ENCODE measurements around the gene TMEM205. TPM values are rescaled to one million over a fixed set of nuclear protein-coding genes. Genes with fewer than 3 reads are reported as not detected.
"Not testable (repeated sequence)": the region's sequence is repeated elsewhere in the genome, so short reads cannot be mapped to it uniquely, and the experiment has no call there.

TMEM205 gene
- polyA plus RNA-seq = 10 to 100 TPM; 61.4 to 97.8 (median 69.7) TPM

- H3K27ac ChIP-seq (ENCODE audit: low read depth, low read length) = no peak within 1 kb of the TSS
- 0 to 1% (median 0%) methylated on average over 49 to 50 of the region's 50 CpGs for WGBS, 3 donors
Observed at GRCh38 chr19:11346104-11346940, at the start of gene TMEM205, which contains the start of gene CCDC159. Gene TMEM205, minus strand, starts transcription at chr19:11346268. Its CDS starts 649 bp downstream, at chr19:11345619. Gene CCDC159, plus strand, starts transcription at chr19:11346519. Its CDS starts 88 bp downstream, at chr19:11346607.

DNA sequence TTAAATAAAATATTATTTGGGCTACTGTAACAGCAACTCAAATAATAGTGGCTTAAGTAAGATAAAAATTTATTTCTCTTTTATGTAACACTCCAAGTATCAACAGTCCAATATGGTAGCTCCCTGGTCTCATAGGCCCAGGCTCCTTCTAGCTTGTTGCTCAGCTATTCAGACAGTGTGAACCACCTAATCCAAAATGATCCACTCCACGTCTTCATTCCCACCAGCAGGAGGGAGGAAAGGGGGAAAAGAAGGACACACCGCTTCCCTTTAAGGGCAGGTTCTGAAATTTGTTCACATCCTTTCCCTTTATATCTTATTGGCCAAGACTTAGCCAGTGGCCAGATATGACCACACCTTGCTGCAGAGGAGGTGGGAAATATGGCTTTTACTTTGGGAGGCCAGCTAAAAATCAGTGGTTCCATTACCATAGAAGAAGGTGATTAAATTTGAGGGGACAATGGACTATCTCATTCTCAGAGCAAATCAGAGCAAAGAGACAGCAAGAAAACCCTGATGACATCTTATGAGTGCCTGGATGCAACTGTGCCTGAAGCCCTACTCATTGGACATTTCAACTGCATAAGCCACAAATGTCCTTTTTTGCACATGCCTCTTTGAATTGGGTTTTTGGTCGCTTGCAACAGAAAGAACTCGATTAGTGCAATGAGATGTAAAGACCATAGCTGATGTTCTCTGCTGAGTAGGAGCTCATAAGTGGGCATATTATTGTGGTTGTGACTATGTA, 45.0 kb upstream of the TMEM205 start:
- no peak overlapping the region for H3K27ac ChIP-seq (ENCODE audit: low read depth, low read length)
- 74 to 86% (median 79%) methylated on average over 4 of the region's 4 CpGs for WGBS, 3 donors

GRCh38 chr19:11390359-11390758, 44.3 kb upstream of the TMEM205 start:
- WGBS, 3 donors = 93 to 96% (median 93%) methylated on average over 2 of the region's 2 CpGs
- no peak overlapping the region for H3K27ac ChIP-seq (ENCODE audit: low read depth, low read length)

GRCh38 chr19:11387162-11388034, 41.3 kb upstream of the TMEM205 start:
- no peak overlapping the region for H3K27ac ChIP-seq (ENCODE audit: low read depth, low read length)
- 66 to 70% (median 70%) methylated on average over 19 of the region's 19 CpGs for WGBS, 3 donors

DNA sequence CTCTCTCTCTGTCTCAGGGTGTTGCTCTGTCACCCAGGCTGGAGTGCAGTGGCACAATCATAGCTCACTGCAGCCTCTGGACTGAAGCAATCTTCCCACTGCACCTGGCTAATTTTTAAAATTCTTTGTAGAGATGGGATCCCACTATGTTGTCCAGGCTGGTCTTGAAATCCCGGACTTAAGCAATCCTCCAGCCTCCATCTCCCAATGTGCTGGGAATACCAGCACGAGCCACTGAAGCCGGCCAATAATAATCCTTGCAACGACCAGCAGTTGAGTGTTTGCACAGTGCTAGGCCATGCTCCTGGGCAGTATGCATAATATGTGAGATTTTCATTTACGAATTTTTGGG, 38.7 kb upstream of the TMEM205 start:
- no peak overlapping the region for H3K27ac ChIP-seq (ENCODE audit: low read depth, low read length)
- WGBS, 3 donors = 76 to 89% (median 83%) methylated on average over 5 of the region's 5 CpGs

DNA sequence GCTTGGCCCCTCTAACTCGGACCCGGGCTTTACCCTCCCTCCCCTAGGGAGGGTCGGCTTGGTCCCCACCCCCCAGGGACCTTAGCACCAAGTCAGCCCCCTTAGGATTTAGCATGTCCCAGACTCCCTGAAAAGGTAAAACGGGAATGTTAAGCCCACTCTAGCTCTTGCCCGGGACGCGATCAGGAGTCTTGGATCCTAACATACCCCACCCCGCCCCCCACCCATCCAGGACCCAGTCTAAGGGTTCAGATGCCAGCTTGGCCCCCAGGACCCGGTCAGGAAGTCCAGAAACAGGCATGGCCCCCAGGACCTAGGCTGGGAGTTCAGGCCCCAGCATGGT, 37.6 kb upstream of the TMEM205 start:
- WGBS, 3 donors = 0 to 4% (median 3%) methylated on average over 9 of the region's 9 CpGs
- no peak overlapping the region for H3K27ac ChIP-seq (ENCODE audit: low read depth, low read length)

DNA sequence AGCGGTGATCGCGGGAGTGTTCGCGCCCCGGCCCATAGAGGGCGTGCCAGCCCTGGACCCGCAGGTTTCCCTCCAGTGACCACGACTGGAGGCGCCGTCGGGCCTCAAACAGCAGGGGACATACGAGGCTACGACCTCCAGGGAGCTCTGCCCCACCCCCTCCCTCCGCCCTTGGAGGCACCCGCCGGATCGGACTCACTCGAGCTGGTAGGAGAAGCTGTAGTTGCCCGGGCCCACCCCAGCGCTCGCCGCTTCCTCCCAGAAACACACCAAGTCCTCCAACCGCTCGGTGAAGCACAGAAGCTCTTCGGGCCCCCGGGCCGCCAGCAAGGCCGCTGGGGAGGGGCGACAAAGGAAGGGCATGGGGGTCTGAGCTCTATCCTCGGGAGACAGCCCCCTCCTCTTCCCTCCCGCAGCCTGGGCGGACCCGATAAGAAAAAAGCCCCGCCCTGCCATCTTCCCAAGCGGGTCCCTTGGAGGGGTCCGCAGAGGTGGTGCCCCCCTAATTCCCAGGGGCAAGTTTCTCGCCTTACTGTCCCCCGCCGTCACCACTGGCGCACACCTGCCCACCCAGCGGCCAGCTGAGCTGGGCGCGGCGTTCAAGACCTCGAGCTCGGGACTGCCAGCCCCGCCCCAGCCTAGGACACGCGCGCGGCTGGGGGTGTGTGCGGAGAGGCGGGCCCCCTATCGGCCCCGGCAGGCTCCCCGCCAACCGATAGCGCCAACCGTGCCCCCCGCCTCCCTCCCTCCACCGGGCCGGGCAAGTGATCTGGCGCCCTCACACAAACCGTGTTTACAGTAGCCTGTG, 37.0 kb upstream of the TMEM205 start:
- WGBS, 3 donors = 0 to 1% (median 1%) methylated on average over 53 to 65 of the region's 65 CpGs
- no peak overlapping the region for H3K27ac ChIP-seq (ENCODE audit: low read depth, low read length)

DNA sequence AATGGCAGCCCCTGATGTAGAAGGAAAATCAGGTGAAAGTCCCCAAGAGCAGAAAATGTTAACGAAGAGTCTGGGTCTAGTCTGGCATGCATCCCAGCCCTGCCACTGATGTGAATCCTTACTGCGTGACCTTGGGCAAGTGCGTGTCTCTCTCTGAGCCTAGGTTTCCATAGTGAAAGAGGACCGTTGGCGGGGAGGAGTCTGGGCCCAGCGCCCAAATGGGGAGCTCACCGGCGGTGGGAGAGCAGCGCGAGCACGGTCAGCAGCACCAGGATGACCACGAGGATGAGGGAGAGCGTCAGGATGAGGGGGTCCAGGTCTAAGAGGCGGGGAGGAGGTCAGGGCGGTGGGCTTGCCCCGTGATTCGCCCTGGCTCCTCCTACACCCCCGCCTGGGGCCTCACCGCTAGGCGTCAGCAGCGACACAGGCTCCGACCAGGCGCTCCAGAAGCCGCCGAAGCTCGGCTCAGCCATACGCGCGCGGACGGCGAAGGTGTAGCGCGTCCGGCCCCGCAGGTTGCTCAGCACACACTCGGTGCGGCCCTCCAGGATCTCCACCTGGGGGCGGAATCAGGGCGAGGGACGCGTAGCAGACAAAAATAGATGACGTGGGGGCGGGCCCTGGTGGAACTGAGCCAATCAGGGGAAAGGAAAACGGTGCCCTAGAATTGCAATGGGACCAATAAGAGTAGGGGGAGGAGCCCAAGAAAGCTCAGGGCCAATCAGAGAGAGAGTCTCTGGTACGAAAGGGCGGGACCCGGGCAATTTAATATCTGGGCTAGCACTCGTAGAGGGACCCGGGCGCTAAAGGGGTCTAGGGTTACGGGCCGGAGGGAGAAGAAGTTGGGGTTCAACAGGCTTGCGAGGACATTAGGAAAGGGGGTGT, 34.8 kb upstream of the TMEM205 start:
- WGBS, 3 donors = 1% methylated on average over 53 to 54 of the region's 54 CpGs
- no peak overlapping the region for H3K27ac ChIP-seq (ENCODE audit: low read depth, low read length)

- 94 to 95% (median 94%) methylated on average over 7 of the region's 7 CpGs for WGBS, 3 donors
- no peak overlapping the region for H3K27ac ChIP-seq (ENCODE audit: low read depth, low read length)
Observed at GRCh38 chr19:11379857-11380350, 33.8 kb upstream of the TMEM205 start.

GRCh38 chr19:11379269-11379845, 33.3 kb upstream of the TMEM205 start:
- H3K27ac ChIP-seq (ENCODE audit: low read depth, low read length) = not testable (repeated sequence)
- 86 to 93% (median 89%) methylated on average over 14 of the region's 14 CpGs for WGBS, 3 donors

DNA sequence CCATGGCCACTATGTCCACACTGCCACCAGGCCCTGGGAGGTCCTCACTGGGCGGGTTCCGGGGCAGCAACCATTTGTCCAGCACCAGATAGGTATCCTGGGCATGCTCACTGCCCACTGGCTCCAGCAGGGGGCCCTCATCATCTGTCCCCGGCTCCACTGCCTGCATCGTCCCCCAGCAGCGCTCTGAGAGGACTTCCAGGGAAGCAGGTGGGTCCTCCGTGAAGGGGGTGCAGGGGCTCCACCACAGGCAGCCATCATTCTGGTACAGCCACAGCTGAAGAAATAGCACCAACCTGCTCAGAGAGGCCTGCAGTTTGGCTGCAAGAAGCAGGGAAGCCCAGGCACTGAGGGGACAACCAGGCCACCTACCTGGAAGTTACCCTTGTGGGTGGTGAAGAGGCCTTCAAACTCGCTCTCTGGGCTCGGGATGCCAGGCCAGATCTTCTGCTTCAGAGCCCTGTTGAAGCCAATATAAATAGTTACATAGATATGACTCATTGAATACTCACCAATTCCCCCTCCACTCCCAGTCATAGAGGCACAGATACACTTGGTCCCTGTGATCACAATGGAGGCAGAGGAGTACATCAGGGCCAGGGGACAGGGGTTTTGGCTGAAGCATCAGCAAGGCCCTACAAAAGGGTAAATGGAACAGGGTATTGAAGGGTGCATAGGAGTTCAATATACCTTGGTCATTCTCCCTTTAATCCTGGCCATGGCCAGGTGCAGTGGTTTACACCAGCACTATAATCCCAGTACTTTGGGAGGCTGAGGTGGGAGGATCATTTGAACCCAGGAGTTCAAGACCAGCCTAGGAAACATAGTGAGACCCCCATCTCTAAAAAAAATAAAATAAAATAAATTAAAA, 32.5 kb upstream of the TMEM205 start:
- no peak overlapping the region for H3K27ac ChIP-seq (ENCODE audit: low read depth, low read length)

DNA sequence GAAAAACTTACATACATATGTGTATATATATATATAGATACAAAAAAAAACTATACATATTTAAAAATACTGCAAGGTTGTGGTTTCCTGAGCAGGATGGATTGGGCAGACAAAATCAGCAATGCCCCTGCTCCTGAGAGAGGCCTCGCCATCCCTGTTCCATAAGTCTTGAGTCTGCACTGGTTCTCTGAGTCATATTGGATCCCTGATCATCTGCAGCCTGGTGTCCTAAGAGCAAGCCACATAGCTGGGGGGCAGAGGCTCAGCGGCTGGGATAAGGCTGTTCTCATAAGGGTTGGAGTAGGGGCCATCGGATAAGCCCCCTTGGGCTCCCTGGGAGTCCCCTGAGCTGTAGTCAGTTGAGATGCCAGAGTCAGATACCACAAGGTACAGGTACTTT, 31.7 kb upstream of the TMEM205 start:
- H3K27ac ChIP-seq (ENCODE audit: low read depth, low read length) = no peak overlapping the region
- WGBS, 3 donors = 91 to 96% (median 92%) methylated on average over 3 of the region's 3 CpGs

More for the DNA sequence above, 32.5 kb upstream of the TMEM205 start:
- 46 to 55% (median 52%) methylated on average over 8 of the region's 8 CpGs for WGBS, 3 donors

GRCh38 chr19:11377237-11377636, 31.2 kb upstream of the TMEM205 start:
- no peak overlapping the region for H3K27ac ChIP-seq (ENCODE audit: low read depth, low read length)

DNA sequence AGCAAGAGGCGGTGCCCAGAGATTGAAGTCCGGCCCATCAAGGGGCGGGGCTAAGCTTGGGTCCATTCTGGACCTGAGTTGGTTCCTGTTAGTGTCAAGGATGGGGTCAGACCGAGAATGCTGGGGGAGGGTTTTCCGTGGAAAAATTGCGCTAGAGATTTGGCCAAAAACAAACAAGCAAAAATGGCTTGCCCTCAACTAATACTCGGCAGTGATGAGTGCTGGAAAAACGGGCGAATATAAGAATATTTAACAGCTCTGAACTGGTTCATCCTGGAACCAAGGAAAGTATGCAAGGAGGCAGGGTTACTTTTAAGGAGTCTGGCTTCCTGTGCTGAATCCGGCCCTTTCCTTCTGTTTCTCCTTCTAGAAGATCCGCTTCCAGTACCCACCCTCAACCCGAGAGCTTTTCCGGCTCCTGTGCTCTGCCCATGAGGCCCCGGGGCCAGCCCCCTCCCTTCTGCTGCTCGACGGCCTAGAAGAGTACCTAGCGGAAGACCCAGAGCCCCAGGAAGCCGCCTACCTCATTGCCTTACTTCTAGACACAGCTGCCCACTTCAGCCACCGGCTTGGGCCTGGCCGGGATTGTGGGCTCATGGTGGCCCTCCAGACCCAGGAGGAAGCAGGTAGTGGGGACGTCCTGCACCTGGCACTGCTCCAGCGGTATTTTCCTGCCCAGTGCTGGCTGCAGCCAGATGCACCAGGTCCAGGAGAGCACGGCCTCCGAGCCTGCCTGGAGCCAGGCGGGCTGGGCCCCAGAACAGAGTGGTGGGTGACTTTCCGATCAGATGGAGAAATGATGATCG, 29.3 kb upstream of the TMEM205 start:
- 5 to 15% (median 5%) methylated on average over 27 of the region's 27 CpGs for WGBS, 3 donors
- H3K27ac ChIP-seq (ENCODE audit: low read depth, low read length) = peak overlapping the region; percentile 79

All from adipose tissue (tissue), 3 donors.